SK-N-SH treated with all-trans-retinoic acid at 6 μM for 48 hours (cell line): Measurements from ENCODE around the gene RFFL.

Source experiments
- ATAC-seq: fragments of 200-7000 bp; cut with Tn5 transposase; 3 replicates; pipeline ENCODE4 v1.9.1; 2020; ENCODE audit warnings: mild to moderate bottlenecking, moderate library complexity
- ARNTL ChIP-seq: fragments of 450-650 bp; formaldehyde crosslinking; IDR thresholded peaks from 2 replicates; pipeline ENCODE4 v1.5.0; 2020; ENCODE audit warnings: low read depth, mild to moderate bottlenecking, moderate library complexity, borderline replicate concordance
- BACH2 ChIP-seq: fragments of 250-450 bp; sonication (Bioruptor Pico); IDR thresholded peaks from 2 replicates; pipeline ENCODE4 v1.9.0; 2021; ENCODE audit warnings: mild to moderate bottlenecking, borderline replicate concordance
- CREB5 ChIP-seq: fragments of 250-450 bp; sonication (Bioruptor Pico); IDR thresholded peaks from 2 replicates; pipeline ENCODE4 v1.5.1; 2020; ENCODE audit warnings: low read depth, mild to moderate bottlenecking, moderate library complexity
- CSDC2 ChIP-seq: fragments of 250-450 bp; sonication (Bioruptor Pico); IDR thresholded peaks from 2 replicates; pipeline ENCODE4 v1.5.0; 2020; ENCODE audit warnings: mild to moderate bottlenecking, moderate library complexity
- CSRNP3 ChIP-seq: fragments of 250-450 bp; sonication (Bioruptor Pico); IDR thresholded peaks from 2 replicates; pipeline ENCODE4 v1.5.1; 2021; ENCODE audit warnings: mild to moderate bottlenecking, moderate library complexity
- ESRRG ChIP-seq: fragments of 250-450 bp; sonication (Bioruptor Pico); IDR thresholded peaks from 2 replicates; pipeline ENCODE4 v1.6.1; 2021; ENCODE audit warnings: mild to moderate bottlenecking
- GLIS3 ChIP-seq: fragments of 250-450 bp; sonication (Bioruptor Pico); IDR thresholded peaks from 2 replicates; pipeline ENCODE4 v1.5.0; 2020; ENCODE audit warnings: mild to moderate bottlenecking, moderate library complexity
- ISL1 ChIP-seq: fragments of 250-450 bp; sonication (Bioruptor Pico); IDR thresholded peaks from 2 replicates; pipeline ENCODE4 v2.1.2; 2022; ENCODE audit warnings: mild to moderate bottlenecking, moderate library complexity
- OSR1 ChIP-seq: fragments of 250-450 bp; sonication (Bioruptor Pico); IDR thresholded peaks from 2 replicates; pipeline ENCODE4 v1.8.0; 2022; ENCODE audit warnings: moderate library complexity, mild to moderate bottlenecking, inconsistent platforms
- PPARA ChIP-seq: fragments of 250-450 bp; sonication (Bioruptor Pico); IDR thresholded peaks from 2 replicates; pipeline ENCODE4 v1.5.0; 2020; ENCODE audit warnings: mild to moderate bottlenecking, borderline replicate concordance
- RARB ChIP-seq: fragments of 250-450 bp; sonication (Bioruptor Pico); IDR thresholded peaks from 2 replicates; pipeline ENCODE4 v1.8.0; 2021; ENCODE audit warnings: mild to moderate bottlenecking, moderate library complexity
- SNAI2 ChIP-seq: fragments of 250-450 bp; sonication (Bioruptor Pico); IDR thresholded peaks from 2 replicates; pipeline ENCODE4 v1.5.0; 2020; ENCODE audit warnings: mild to moderate bottlenecking, moderate library complexity
- TCF4 ChIP-seq: fragments of 250-450 bp; sonication (Bioruptor Pico); IDR thresholded peaks from 2 replicates; pipeline ENCODE4 v1.8.0; 2021; ENCODE audit warnings: mild to moderate bottlenecking, moderate library complexity, borderline replicate concordance
- TOX ChIP-seq: fragments of 250-450 bp; sonication (Bioruptor Pico); IDR thresholded peaks from 2 replicates; pipeline ENCODE4 v1.8.0; 2021; ENCODE audit warnings: mild to moderate bottlenecking, moderate library complexity, borderline replicate concordance
- TSHZ2 ChIP-seq: fragments of 250-450 bp; sonication (Bioruptor Pico); IDR thresholded peaks from 2 replicates; pipeline ENCODE4 v1.5.0; 2020; ENCODE audit warnings: mild to moderate bottlenecking, moderate library complexity
- ZC3H10 ChIP-seq: fragments of 250-450 bp; sonication (Bioruptor Pico); IDR thresholded peaks from 2 replicates; pipeline ENCODE4 v1.5.1; 2021; ENCODE audit warnings: mild to moderate bottlenecking, moderate library complexity
- ZFP30 ChIP-seq: fragments of 450-650 bp; formaldehyde crosslinking; IDR thresholded peaks from 2 replicates; pipeline ENCODE4 v1.5.0; 2022; ENCODE audit warnings: mild to moderate bottlenecking, moderate library complexity
- ZNF70 ChIP-seq: fragments of 450-650 bp; formaldehyde crosslinking; IDR thresholded peaks from 2 replicates; pipeline ENCODE4 v1.5.0; 2020; ENCODE audit warnings: mild to moderate bottlenecking, moderate library complexity
- ZNF8 ChIP-seq: fragments of 450-650 bp; formaldehyde crosslinking; IDR thresholded peaks from 2 replicates; pipeline ENCODE4 v1.5.0; 2020; ENCODE audit warnings: mild to moderate bottlenecking, moderate library complexity
- TF ChIP-seq, protein P1 (sequence below): fragments of 250-450 bp; sonication (Bioruptor Pico); IDR thresholded peaks from 2 replicates; pipeline ENCODE4 v1.8.0; 2021; ENCODE audit warnings: low read depth, mild to moderate bottlenecking, moderate library complexity, borderline replicate concordance

RFFL gene

GRCh38 chr17:35068249-35068648, 4.7 kb upstream of the RFFL start:
- ATAC-seq = no peak
- no peak for TF ChIP-seq CSDC2
- no peak for TF ChIP-seq GLIS3 (CRISPR knock-in tag)
- TF ChIP-seq TOX = no peak
- no peak for TF ChIP-seq ZNF70 (CRISPR knock-in tag)
- no peak for TF ChIP-seq CSRNP3 (CRISPR knock-in tag)
- no peak for TF ChIP-seq BACH2 (CRISPR knock-in tag)
- TF ChIP-seq SNAI2 (CRISPR knock-in tag) = no peak
- no peak for TF ChIP-seq ZC3H10 (CRISPR knock-in tag)
- no peak for TF ChIP-seq ARNTL (CRISPR knock-in tag)

GRCh38 chr17:35065880-35066279, 2.4 kb upstream of the RFFL start:
- TF ChIP-seq TCF4 (CRISPR knock-in tag) (no peak), ZFP30 (no peak), RARB (no peak), ZC3H10 (CRISPR knock-in tag) (no peak), CREB5 (no peak), PPARA (no peak), CSRNP3 (CRISPR knock-in tag) (no peak), ISL1 (CRISPR knock-in tag) (no peak), TOX (no peak), GLIS3 (CRISPR knock-in tag) (no peak), ESRRG (CRISPR knock-in tag) (no peak)
- TF ChIP-seq, protein P1, sequence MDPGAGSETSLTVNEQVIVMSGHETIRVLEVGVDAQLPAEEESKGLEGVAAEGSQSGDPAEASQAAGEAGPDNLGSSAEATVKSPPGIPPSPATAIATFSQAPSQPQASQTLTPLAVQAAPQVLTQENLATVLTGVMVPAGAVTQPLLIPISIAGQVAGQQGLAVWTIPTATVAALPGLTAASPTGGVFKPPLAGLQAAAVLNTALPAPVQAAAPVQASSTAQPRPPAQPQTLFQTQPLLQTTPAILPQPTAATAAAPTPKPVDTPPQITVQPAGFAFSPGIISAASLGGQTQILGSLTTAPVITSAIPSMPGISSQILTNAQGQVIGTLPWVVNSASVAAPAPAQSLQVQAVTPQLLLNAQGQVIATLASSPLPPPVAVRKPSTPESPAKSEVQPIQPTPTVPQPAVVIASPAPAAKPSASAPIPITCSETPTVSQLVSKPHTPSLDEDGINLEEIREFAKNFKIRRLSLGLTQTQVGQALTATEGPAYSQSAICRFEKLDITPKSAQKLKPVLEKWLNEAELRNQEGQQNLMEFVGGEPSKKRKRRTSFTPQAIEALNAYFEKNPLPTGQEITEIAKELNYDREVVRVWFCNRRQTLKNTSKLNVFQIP (CRISPR knock-in tag) = no peak
- ATAC-seq = no peak

GRCh38 chr17:35064516-35065215, 1.2 kb upstream of the RFFL start:
- no peak for ATAC-seq
- TF ChIP-seq ZNF8 (no peak), SNAI2 (CRISPR knock-in tag) (no peak), GLIS3 (CRISPR knock-in tag) (no peak), CSDC2 (no peak), ARNTL (CRISPR knock-in tag) (no peak), OSR1 (CRISPR knock-in tag) (no peak), ZC3H10 (CRISPR knock-in tag) (no peak), CREB5 (no peak), BACH2 (CRISPR knock-in tag) (no peak), ZFP30 (no peak), TOX (no peak), RARB (no peak)
- TF ChIP-seq, protein P1 (CRISPR knock-in tag) = no peak
- TF ChIP-seq, all 23 proteins: peak for 0

- no peak for ATAC-seq
- TF ChIP-seq TSHZ2 (CRISPR knock-in tag) = no peak
- no peak for TF ChIP-seq BACH2 (CRISPR knock-in tag)
- no peak for TF ChIP-seq TCF4 (CRISPR knock-in tag)
- TF ChIP-seq ZNF8 = no peak
- no peak for TF ChIP-seq ESRRG (CRISPR knock-in tag)
- TF ChIP-seq, protein P1 (CRISPR knock-in tag) = no peak
- TF ChIP-seq ISL1 (CRISPR knock-in tag) = no peak
- no peak for TF ChIP-seq PPARA
Measured at GRCh38 chr17:35062308-35062707, 1.2 kb downstream of the RFFL start.
